Breast epithelium (tissue), 3 donors: ENCODE measurements around the gene TAS1R3.
"Not testable (repeated sequence)": the region's sequence is repeated elsewhere in the genome, so short reads cannot be mapped to it uniquely, and the experiment has no call there.

Source experiments
- POLR2AphosphoS5 ChIP-seq, 3 donors: sonication (generic); formaldehyde crosslinking; IDR thresholded peaks; one replicate each; pipeline ENCODE4 v1.6.1; 2017; ENCODE audit warnings: antibody characterized with exemption in 3 of 3
- TF ChIP-seq, protein P1 (sequence below), 3 donors: fragments of 450-650 bp; IDR thresholded peaks; one replicate each; pipeline ENCODE4 v1.5.1; 2016 to 2017; ENCODE audit warnings: antibody characterized with exemption in 3 of 3, mild to moderate bottlenecking in 3 of 3, moderate library complexity in 3 of 3

GRCh38 chr1:1370094-1370493 lies 39.0 kb downstream of the TAS1R3 start:
- not testable (repeated sequence) for TF ChIP-seq POLR2AphosphoS5 (IDR thresholded peaks at IDR 0.05)
- TF ChIP-seq, protein P1, sequence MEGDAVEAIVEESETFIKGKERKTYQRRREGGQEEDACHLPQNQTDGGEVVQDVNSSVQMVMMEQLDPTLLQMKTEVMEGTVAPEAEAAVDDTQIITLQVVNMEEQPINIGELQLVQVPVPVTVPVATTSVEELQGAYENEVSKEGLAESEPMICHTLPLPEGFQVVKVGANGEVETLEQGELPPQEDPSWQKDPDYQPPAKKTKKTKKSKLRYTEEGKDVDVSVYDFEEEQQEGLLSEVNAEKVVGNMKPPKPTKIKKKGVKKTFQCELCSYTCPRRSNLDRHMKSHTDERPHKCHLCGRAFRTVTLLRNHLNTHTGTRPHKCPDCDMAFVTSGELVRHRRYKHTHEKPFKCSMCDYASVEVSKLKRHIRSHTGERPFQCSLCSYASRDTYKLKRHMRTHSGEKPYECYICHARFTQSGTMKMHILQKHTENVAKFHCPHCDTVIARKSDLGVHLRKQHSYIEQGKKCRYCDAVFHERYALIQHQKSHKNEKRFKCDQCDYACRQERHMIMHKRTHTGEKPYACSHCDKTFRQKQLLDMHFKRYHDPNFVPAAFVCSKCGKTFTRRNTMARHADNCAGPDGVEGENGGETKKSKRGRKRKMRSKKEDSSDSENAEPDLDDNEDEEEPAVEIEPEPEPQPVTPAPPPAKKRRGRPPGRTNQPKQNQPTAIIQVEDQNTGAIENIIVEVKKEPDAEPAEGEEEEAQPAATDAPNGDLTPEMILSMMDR (IDR thresholded peaks at IDR 0.05): not testable (repeated sequence)
